NCI-H2196 treated with DMSO at 0.1 percent for 48 hours (cell line): ENCODE measurements around the gene RCAN2.

Experiments
- DNase-seq: peaks from one replicate; lab custom pipeline; 2025; ENCODE audit not compliant: unreplicated experiment; lab: John Stamatoyannopoulos, UW

The RCAN2 gene

DNA sequence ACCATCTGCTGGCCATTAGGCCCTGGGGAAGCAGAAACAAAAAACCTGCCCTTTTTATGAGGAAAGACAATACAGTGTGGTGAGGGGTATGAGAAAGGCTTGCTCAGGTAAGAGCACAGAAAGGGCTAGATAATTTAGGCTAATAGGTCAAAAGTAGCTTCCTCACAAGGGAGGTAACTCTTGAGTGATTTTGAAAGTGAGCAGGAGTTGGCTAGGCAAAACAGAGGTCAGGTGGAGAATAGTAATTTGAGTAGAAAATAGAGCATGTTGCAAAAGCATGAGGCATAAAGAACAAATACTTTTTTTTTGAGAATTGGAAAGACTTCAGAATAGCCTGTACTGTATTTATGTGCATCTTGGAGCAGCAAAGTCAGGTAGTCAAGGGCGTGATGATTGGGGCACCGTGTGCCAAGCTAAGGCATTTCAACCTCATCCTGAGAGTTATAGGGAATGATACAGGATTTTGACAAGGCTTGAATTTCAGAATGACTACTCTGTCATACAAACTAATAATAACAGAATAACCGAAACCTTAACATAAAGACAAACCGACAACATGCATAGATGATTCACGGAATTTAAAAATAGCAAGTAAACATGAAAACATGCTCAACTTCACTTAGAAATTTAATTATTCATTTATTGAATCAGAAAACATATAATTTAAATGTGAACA lies 197.5 kb downstream of the RCAN2 start:
- no peak for DNase-seq

DNA sequence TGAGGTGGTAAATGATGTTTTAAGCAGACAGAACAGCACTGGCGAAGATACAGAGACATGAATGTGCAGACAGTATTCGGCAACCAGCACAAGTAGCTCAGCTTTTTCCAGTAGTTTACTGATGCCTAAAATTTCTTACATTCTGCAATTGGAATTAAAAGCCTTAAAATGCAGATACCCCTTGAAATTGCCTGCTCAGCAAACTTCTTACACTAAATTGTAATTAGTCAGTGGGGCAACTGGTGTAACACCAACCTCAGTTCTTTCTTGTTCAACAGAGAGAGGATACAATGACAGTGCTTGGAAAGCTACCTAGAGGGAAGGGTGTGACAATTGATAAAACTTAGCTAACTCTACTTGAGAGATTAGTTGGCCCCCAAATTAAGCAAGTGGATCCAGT lies 199.4 kb downstream of the RCAN2 start:
- DNase-seq = no peak

DNA sequence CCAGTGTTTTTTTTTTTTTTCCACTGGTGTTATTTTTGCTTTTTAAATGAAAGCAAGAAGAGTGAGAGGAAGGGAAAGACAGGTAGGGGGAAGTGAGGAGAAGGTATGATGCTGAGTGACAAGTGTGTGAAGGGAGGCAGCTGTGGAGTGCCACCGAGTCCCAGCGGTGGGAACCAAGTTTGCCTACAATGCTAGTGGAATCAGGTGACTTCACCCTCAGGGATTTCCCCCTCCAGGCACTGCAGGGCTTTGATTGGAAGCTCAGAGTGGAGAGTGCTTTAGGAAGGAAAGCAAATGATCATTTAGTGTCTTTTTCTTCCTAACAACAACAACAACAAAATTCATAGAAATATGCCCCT lies 200.0 kb downstream of the RCAN2 start:
- no peak for DNase-seq

DNA sequence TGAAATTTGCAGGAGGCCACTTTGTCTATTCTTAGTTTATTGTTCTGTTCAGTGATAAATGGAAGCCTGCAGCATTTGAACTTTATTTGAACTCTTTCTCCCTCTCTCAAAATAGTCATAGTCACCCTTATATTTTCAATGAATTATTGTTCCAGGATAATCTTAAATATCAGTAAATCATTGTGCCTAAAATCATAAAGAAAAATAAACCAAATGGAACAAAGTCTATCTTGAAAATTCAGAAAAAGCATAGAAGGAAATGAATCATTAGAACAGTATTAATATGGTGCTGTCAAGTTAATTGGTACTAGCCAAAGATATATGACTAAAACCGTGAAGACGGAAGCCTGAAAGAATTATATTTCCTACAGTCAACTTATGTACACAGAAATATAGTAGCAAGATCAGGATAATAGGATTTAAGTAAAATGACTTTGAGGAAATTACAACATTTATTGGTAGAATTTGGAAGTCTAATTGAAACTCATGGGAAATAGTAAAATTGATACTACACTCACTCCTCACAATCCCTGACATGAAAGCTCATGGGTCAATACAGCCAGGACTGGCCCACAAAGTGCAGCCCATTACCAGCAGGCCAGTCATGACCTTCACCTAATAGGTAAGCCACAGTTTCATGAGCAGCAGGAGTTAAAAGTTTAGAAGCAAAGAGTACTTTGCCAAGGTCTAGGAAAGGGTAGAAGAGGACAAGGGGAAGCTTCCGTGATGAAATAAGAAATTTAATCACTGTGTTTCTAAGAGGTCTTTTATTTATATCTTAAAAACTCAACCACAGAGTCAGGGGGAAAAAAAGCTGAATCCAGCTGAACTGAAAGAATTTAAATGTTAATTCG lies 200.6 kb downstream of the RCAN2 start:
- no peak for DNase-seq

DNA sequence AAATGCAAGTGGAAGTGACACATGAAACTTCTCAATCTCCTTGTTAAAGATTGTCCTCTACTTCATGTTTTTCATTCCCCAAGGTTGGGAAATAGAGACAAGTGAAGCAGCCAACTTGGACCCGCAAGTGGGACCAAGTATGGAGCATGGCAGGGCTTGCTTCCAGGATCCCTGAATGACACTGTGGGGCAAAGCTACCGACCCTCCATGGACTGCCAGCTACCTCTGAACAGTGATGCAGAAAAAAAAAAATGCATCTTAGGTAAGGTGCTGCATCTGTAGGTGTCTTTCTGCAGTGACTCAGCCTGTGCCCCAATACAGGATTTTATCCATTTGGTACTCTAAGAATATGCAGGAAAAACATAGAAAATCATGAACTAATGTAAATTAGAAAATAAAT lies 201.4 kb downstream of the RCAN2 start:
- no peak for DNase-seq

DNA sequence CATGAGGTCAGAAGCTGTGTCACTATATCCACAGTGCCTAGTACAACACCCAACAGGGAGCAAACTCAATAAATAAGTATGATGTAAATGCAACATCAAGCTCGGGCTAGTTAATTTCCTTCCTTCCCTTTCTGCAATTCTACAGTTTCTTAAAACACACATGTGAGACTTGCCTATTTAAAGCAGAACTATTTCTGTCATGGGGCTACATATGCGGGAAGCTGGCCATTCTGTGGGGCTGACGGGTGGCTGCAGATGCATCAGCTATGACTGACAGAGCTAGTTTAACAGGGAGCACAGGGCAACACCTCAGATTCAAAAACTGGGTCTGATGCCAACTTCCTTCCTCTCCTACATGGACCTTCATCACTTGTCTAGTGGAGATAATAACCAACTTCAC lies 202.4 kb downstream of the RCAN2 start:
- DNase-seq = no peak

DNA sequence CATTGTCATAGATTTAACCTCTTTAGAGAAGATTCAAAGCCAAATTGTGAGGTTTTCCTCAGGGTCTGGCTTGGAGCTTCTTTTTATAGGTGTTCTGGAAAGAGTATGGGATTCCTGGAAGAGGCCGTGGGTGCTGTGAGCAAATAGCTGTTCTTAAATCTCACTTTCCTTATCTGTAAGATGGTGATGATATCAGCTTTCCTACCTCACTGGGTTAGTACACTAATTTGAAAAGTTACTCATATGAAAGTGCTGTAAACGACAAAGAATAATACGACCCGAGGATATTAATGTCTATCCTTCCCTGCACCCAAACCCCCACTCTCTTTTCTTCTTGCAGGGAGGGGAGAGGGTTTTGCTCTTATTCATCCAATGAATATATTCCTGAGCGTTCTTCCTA lies 203.6 kb downstream of the RCAN2 start:
- no peak for DNase-seq

DNA sequence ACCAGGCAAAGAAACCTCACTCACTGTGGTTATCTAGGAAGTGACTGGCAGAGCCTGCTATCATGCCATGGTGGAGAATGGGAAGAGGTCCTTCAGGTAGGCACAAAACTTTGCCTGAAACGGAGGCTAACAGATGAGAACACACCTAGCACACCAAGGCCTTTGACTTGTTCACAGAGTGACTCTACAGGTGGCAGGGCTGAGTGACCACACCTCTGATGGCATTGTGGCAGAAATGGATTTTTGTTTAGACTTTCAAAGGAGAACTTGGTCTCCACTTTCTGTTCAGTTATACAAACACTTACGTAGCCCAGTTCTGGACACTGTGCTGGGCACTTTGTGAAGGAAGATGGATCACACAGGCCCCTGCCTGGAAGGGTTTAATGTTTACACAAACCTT lies 204.2 kb downstream of the RCAN2 start:
- no peak for DNase-seq

DNA sequence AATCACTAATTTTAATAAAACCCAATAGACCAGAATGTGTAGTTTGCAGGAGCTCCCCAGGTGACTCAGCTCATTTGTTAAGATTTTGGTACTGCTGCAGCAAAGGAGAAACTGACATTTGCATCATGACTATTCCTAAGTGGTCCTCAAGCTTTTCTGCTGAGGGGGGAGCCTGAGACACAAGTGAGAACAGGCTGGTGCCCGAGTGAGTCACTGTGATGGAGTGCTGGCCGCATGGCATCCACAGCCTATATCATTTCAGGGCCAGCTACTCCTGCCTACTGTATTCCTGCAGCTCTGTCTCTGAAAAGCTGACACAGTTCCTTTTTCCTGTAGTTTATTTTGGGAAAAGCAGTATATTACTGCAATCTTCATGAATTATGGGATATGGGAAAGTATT lies 206.8 kb downstream of the RCAN2 start:
- DNase-seq = no peak

DNA sequence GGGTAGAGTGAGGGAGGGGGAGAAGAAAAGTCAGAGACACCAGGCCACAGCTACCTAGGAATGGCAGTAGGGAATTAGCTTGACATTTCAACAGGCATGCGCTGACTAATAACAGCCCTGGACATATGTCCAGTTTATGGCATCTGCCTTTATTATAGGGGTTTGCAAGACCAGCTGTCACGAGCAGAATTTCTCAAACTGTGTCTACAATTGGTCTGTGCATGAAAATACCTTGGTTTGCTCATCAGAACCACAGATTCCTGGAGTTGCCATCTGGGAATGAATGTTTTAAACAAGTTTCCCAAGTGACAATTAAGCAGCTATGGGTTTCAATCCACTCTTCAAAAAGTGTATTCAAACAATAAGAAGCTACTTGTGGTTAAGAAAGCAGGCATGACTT lies 210.1 kb downstream of the RCAN2 start:
- no peak for DNase-seq

DNA sequence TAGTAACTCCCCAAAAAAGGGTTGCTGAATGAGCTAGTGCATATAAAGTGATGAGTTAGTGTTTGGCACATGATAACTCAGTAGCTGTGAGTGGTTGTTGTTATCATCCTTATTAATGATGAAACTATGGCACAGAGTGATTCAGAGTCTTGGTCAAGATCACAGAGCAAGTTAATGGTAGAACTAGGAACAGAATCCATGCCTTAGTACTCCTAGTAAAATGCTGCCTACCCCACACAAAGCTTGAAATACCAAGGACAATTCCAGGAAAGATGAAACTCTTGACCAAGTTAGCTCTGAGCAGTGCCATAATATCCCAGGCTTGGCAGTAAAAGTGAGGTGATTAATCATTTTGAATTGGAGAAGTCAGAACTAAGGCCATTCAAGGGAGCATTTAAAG lies 211.4 kb downstream of the RCAN2 start:
- DNase-seq = no peak

DNA sequence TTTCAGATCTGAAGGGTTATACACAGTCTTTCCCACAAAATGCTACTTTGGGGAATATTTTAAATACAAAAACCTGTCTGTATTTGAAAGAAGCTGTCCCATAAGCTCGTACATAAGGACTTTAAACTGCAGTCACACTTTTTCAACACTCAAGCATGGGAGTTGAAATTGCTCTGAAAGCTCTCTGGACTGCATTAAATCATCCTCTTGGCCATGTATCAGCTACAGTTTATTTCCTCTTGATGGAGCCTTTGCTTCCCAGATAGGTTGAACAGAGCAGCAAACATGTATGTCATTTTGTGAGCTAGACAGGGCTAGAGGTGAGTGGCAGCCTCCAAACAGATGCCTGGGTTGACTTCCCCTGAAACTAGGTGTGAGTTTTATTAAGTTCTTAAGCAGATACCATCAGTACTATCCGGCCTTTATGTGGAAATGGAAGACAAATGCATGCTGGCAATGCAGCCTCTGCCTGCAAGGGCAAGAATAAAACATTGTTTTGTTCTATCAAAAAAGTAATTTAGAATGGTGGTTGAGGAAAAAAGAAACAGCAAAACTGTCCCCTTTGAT lies 214.6 kb downstream of the RCAN2 start:
- DNase-seq = no peak

DNA sequence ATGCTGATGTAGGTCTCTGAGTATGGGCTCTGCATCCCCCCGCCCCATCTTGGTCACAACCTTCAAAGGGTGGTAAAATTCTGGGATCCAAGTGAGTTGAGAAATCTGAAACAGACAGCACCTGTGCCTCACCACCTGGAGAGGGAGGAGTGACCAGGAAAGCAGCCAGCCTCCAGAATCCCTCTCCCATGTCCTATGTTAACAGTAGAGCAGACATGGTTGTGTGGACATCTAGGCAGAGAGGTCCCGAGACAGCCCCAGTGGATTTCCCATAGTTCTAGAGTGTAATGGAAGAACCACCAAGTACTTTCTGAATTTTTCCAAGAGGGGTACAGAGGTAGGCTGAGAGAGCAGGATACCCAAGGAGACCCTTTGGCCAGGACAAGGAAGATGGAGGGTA lies 216.7 kb downstream of the RCAN2 start:
- no peak for DNase-seq

DNA sequence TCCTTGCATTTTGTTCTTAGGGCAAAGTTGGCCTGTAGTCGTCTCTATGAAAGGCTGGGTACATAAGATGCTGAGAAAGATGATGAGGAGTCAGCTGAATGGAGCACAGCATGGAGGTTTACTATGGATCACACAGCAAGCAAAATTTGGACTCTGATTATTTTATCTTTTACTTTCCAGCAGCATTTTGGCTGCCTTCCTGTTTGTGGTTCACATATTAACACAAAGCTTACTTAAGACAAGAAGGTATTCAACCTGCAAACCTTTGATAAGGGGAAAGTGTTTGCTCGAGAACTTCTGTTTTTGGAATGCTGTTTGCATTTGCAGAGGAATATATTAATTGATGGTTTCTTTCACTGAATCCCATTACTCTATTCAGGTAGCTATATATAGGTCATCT lies 217.3 kb downstream of the RCAN2 start:
- DNase-seq = no peak

DNA sequence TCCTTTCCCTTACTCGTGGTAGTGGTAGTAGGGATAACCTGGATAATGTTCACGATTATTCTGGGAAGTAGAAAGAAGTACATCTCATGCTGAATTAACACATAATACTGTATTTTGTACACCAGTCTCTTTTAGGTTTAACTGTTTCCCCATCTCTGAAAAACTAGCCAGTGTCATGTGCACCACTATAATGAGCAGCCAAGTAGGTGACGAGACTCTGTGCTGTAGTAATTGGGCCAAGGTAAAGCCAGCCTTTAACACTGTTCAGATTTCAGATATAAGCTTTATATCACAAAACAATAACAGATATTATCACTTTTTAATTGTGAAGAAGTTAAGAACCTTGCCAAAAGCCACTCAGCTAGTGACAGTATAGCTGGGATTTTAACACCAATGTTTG lies 219.5 kb downstream of the RCAN2 start:
- DNase-seq = no peak

DNA sequence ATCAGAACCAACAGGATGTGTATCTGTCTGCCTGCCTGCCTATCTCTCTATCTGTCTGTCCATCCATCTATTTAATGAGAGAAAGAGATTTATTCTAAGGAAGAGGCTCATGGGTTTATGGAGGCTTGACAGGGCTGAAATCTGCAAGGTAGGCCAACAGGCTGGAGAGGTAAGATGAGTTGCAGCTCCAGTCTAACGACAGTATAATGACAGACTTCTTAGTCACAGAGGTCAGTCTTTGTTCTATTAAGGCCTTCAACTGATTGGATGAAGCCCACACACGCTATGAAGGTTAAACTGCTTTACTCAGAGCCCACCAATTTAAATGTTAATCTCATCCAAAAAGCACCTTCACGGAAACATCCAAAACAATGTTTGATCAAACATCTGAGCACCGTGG lies 220.1 kb downstream of the RCAN2 start:
- DNase-seq = no peak

DNA sequence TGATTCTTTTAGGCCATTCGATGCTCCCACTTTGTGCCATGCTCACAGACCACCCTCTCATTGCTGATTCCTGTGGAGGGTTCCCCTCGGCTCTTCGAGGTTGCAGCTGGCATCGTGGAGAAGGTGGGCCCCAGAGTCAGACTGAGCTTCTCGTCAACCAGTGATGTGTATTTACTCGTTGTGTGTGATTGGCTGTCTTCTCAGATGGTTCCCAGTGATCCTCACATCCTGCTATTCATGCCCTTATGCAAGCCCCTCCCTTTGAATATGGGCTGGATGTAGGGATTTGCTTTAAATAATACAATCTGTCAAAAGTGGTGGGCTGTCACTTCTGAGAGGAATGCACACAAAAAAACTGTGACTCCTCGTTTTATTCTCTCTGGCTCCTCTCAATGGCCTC lies 220.9 kb downstream of the RCAN2 start:
- no peak for DNase-seq

DNA sequence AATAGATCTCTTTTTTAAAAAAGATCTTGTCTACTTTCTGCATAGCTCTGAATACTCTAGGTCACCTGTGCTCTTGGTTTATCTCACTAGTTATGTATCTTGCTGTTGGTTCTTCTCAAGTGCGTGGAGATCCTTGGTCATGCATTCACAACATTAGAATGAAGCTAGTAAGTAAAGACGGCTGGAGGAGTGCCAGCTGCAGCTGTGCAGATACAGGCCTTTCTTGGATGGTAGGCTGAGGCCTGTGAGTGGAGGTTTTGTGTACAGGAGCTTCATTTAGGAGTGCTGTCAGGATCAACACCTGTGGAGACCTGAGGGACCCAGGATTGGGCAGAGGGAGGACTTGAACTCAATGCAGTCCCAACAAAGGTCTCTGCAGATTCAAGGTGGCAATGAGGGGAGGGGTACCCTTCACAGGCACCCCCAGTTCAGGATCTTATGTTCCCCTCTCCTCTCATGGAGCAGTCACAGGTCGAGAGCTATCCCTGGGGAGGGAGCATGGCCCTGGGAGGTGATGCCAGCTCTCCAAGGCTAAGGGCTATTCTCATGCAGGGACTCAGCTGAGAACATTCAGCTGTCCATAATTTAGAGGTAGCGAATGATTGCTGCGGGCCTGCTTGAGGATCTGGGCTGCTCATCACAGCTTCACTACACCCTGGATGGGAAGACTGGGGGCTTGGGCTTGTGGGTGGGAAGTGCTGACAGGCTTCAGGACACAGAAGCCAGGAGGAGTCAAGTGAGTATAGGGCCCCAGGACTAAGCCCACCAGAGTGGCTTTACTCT lies 221.6 kb downstream of the RCAN2 start:
- no peak for DNase-seq

DNA sequence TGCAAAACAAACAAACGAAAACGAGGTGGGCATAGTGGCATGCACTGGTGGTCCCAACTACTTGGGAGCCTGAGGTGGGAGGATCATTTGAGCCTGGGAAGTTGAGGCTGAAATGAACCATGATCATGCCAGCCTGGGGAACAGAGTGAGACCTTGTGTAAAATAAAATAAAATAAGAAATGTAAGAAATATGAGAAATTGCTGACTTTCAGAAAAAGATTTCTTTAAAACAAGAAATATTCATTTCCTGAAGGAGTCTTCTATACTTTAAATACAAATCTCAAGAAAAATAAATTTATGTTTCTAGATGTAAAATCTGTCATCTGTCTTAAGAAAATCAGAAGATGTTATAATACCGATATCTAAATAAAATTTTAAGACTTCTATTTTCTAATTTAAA lies 223.7 kb downstream of the RCAN2 start:
- DNase-seq = no peak

DNA sequence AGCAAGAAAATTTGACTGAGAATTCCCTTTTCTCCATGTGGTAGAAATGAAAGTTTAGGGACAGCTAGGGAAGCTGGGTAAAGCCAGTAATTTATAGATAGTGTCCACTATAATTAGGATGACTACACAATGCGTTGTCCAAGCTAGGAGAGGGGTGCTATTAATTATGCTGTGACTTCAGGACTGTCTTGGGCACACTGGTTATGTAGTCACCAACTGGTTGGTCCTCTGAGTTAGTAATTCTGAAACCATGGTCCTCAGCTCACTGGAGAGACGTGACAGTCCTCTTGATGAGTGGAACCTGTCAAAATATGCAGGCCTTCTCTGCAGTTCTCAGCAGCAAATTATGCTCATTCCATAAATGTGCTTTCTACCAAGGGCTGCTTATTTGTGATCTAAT lies 225.9 kb downstream of the RCAN2 start:
- DNase-seq = no peak

DNA sequence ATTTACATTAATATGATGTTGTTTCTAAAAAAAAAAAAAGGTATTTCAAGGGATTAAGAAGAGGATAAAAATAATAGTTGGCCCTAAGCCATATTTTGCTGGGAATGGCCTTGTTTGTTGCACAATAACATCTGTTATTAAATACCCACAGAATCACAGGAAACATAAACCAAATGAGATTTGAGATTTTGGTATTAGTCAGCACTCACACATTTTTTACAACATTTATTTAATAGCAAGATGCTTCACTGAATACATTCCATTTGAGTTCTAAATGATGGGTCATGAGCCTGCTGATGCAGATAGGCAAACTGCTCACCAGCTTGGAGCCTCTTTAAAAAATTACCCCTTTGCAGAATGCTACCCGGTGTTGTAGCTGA lies 227.6 kb downstream of the RCAN2 start:
- no peak for DNase-seq
